H9 (cell line): ENCODE data around the gene NAPA. TPM values are rescaled to one million over a fixed set of nuclear protein-coding genes. Genes with fewer than 3 reads are reported as not detected.
A peak's percentile ranks its signal among the peaks of the same experiment; 100 is the strongest.

Experiments
- DNase-seq: peaks from one replicate; pipeline ENCODE4 v3.0.0-alpha.2; 2017
- H2AFZ ChIP-seq: one replicate; pipeline ENCODE4 v1.6.1; 2013; ENCODE audit warnings: mild to moderate bottlenecking, low read length, control low read depth, moderate library complexity
- H2AK5ac ChIP-seq: 2 replicates; pipeline ENCODE4 v1.6.1; 2013; ENCODE audit warnings: low read length, control low read depth, mixed read lengths; ENCODE audit not compliant: insufficient read length
- H2BK120ac ChIP-seq: one replicate; pipeline ENCODE4 v1.6.1; 2013; ENCODE audit warnings: low read depth, mild to moderate bottlenecking, low read length, control low read depth, inconsistent platforms; ENCODE audit not compliant: poor library complexity, severe bottlenecking
- H2BK12ac ChIP-seq: 2 replicates; pipeline ENCODE4 v1.6.1; 2013; ENCODE audit warnings: low read length, control low read depth, mixed read lengths, low read depth; ENCODE audit not compliant: insufficient read length
- H2BK15ac ChIP-seq: 2 replicates; pipeline ENCODE4 v1.6.1; 2013; ENCODE audit warnings: low read depth, low read length, control low read depth
- H2BK20ac ChIP-seq: one replicate; pipeline ENCODE4 v1.6.1; 2013; ENCODE audit warnings: low read depth, mild to moderate bottlenecking, low read length, control low read depth, inconsistent platforms; ENCODE audit not compliant: poor library complexity, severe bottlenecking
- H2BK5ac ChIP-seq: 2 replicates; pipeline ENCODE4 v1.6.1; 2013; ENCODE audit warnings: low read length, control low read depth, mixed read lengths; ENCODE audit not compliant: insufficient read length
- H3K14ac ChIP-seq: 2 replicates; pipeline ENCODE4 v1.6.1; 2013; ENCODE audit warnings: low read length, control low read depth; ENCODE audit not compliant: insufficient read depth
- H3K18ac ChIP-seq: 2 replicates; pipeline ENCODE4 v1.6.1; 2013; ENCODE audit warnings: low read depth, mild to moderate bottlenecking, mixed read lengths, low read length, control low read depth; ENCODE audit not compliant: insufficient read length
- H3K23ac ChIP-seq: 2 replicates; pipeline ENCODE4 v1.6.1; 2013; ENCODE audit warnings: low read length, control low read depth, mixed read lengths, low read depth; ENCODE audit not compliant: insufficient read length
- H3K23me2 ChIP-seq: 2 replicates; pipeline ENCODE4 v1.6.1; 2013; ENCODE audit warnings: low read depth, mild to moderate bottlenecking, mixed read lengths, low read length, control low read depth; ENCODE audit not compliant: insufficient read length, poor library complexity, severe bottlenecking
- H3K27ac ChIP-seq: 2 replicates; pipeline ENCODE4 v1.5.1; 2013; ENCODE audit warnings: low read length, control low read depth, mixed read lengths, low read depth; ENCODE audit not compliant: insufficient read length
- H3K27me3 ChIP-seq: 2 replicates; pipeline ENCODE4 v1.6.1; 2013; ENCODE audit warnings: low read length, control low read depth, inconsistent platforms; ENCODE audit not compliant: insufficient read depth
- H3K4ac ChIP-seq: 2 replicates; pipeline ENCODE4 v1.6.1; 2013; ENCODE audit warnings: low read depth, mild to moderate bottlenecking, control low read depth, inconsistent platforms, low read length, moderate library complexity
- H3K4me1 ChIP-seq: 2 replicates; pipeline ENCODE4 v1.6.1; 2013; ENCODE audit warnings: low read length, control low read depth, inconsistent platforms; ENCODE audit not compliant: insufficient read depth
- H3K4me2 ChIP-seq: 2 replicates; pipeline ENCODE4 v1.6.1; 2013; ENCODE audit warnings: low read length, control low read depth, mixed read lengths; ENCODE audit not compliant: insufficient read length, insufficient read depth
- H3K56ac ChIP-seq: 2 replicates; pipeline ENCODE4 v1.6.1; 2013; ENCODE audit warnings: low read depth, mild to moderate bottlenecking, mixed read lengths, low read length, control low read depth; ENCODE audit not compliant: insufficient read length
- H3K79me1 ChIP-seq: 2 replicates; pipeline ENCODE4 v1.6.1; 2013; ENCODE audit warnings: low read depth, mild to moderate bottlenecking, moderate library complexity, low read length, control low read depth, inconsistent platforms; ENCODE audit not compliant: insufficient read depth, poor library complexity, severe bottlenecking
- H3K79me2 ChIP-seq: 2 replicates; pipeline ENCODE4 v1.6.1; 2013; ENCODE audit warnings: low read length, control low read depth, inconsistent platforms; ENCODE audit not compliant: insufficient read depth
- H3K9ac ChIP-seq: 2 replicates; pipeline ENCODE4 v1.6.1; 2013; ENCODE audit warnings: low read length, control low read depth, mixed read lengths; ENCODE audit not compliant: insufficient read length; ENCODE audit errors: extremely low read depth
- H3K9me3 ChIP-seq: one replicate; pipeline ENCODE4 v1.6.1; 2013; ENCODE audit warnings: low read depth, low read length, inconsistent platforms; ENCODE audit not compliant: control insufficient read depth
- H3T11ph ChIP-seq: one replicate; pipeline ENCODE4 v1.6.1; 2013; ENCODE audit warnings: mild to moderate bottlenecking, low read length, control low read depth, inconsistent platforms
- H4K20me1 ChIP-seq: one replicate; pipeline ENCODE4 v1.6.1; 2013; ENCODE audit not compliant: control insufficient read depth, insufficient read length, insufficient read depth
- H4K5ac ChIP-seq: 2 replicates; pipeline ENCODE4 v1.6.1; 2013; ENCODE audit warnings: low read depth, mild to moderate bottlenecking, mixed read lengths, low read length, control low read depth; ENCODE audit not compliant: insufficient read length
- H4K8ac ChIP-seq: replicated peaks from 2 replicates; pipeline ENCODE4 v1.6.1; 2013; ENCODE audit warnings: low read length, control low read depth, mixed read lengths, low read depth; ENCODE audit not compliant: insufficient read length
- H4K91ac ChIP-seq: 2 replicates; pipeline ENCODE4 v1.6.1; 2013; ENCODE audit warnings: low read depth, mild to moderate bottlenecking, moderate library complexity, mixed read lengths, low read length, control low read depth; ENCODE audit not compliant: insufficient read length
- H3K27ac Mint-ChIP-seq, 3 experiments: 2 replicates in 2 of 3; 3 replicates in 1 of 3; pipeline ENCODE4 v1.8.0; 2020 to 2021; ENCODE audit warnings: mixed read lengths in 3 of 3, mild to moderate bottlenecking in 1 of 3, moderate library complexity in 1 of 3
- H3K27me3 Mint-ChIP-seq: 2 replicates; pipeline ENCODE4 v1.8.0; 2021; ENCODE audit warnings: low read depth, mild to moderate bottlenecking, moderate library complexity, mixed read lengths
- H3K36me3 Mint-ChIP-seq, 3 experiments: 2 replicates in 2 of 3; 3 replicates in 1 of 3; pipeline ENCODE4 v1.8.0; 2020 to 2021; ENCODE audit warnings: low read depth in 3 of 3, mixed read lengths in 3 of 3; ENCODE audit not compliant: insufficient read depth in 1 of 3
- H3K4me1 Mint-ChIP-seq, 2 experiments: 2 replicates each; pipeline ENCODE4 v1.8.0; 2020; ENCODE audit warnings: mixed read lengths in 2 of 2
- H3K4me3 Mint-ChIP-seq, 2 experiments: 2 replicates in 1 of 2; 3 replicates in 1 of 2; pipeline ENCODE4 v1.8.0; 2020 to 2021; ENCODE audit warnings: mild to moderate bottlenecking in 2 of 2, mixed read lengths in 2 of 2, moderate library complexity in 1 of 2
- H3K9me3 Mint-ChIP-seq, 2 experiments: 2 replicates in 1 of 2; 3 replicates in 1 of 2; pipeline ENCODE4 v1.8.0; 2020; ENCODE audit warnings: mild to moderate bottlenecking in 2 of 2, mixed read lengths in 2 of 2, moderate library complexity in 1 of 2
- CTCF ChIP-seq: fragments of 200-600 bp; sonication (generic); conservative IDR thresholded peaks from 3 replicates; pipeline ENCODE4 v1.8.0; 2021; ENCODE audit warnings: antibody characterized with exemption, mild to moderate bottlenecking
- WGBS: extraction: QIAGEN DNeasy Blood & Tissue Kit; methylation state at CpG from one replicate; pipeline ENCODE4 v1.1.7; 2013; ENCODE audit warnings: missing lambda C conversion rate, low lambda C conversion rate, mixed read lengths; ENCODE audit not compliant: insufficient read length; ENCODE audit errors: extremely low coverage; 5-methylcytosine and 5-hydroxymethylcytosine counted together
- total RNA-seq: library from RNA; stranded (reverse); gene quantifications from 2 replicates; pipeline ENCODE4 v1.2.1, GENCODE V29; 2021

Gene NAPA
- total RNA-seq, 1 experiment from 2014 or later = 62.8 TPM

GRCh38 chr19:47465957-47466356, 48.9 kb downstream of the NAPA start:
- H3K27me3 ChIP-seq = no peaks in the 10 kb centered on the region
- WGBS = no CpG with 5 or more reads among the region's 27 CpGs

More at GRCh38 chr19:47465957-47466356, 48.9 kb downstream of the NAPA start:
- H3K36me3 Mint-ChIP-seq = peaks cover 0 to 1% (median 0%) of the 10 kb centered on the region in 3 experiments; a peak in 2 of 7 replicates
- DNase-seq = no peak
- H2BK12ac ChIP-seq = no peak overlapping the region
- peak overlapping the region in 1 of 3 experiments; percentile 79; a peak in 1 of 7 replicates for H3K27ac Mint-ChIP-seq
- no peaks in the 10 kb centered on the region for H3K79me1 ChIP-seq
- no peak overlapping the region for H3K4ac ChIP-seq
- no peak overlapping the region for H4K5ac ChIP-seq
- no peak overlapping the region for H2AFZ ChIP-seq
- H3K9me3 ChIP-seq = no peaks in the 10 kb centered on the region
- H3K4me1 Mint-ChIP-seq = peaks cover 24 to 42% of the 10 kb centered on the region in 2 experiments
- no peak overlapping the region for H2BK5ac ChIP-seq
- H4K91ac ChIP-seq = no peak overlapping the region
- no peaks in the 10 kb centered on the region for H4K20me1 ChIP-seq
- no peak overlapping the region for H3K56ac ChIP-seq
- H3K4me1 ChIP-seq = peaks cover 7% of the 10 kb centered on the region; the same call in 1 of the 2 replicates
- no peak overlapping the region for H2BK120ac ChIP-seq
- no peak overlapping the region for H2BK20ac ChIP-seq
- H3K23me2 ChIP-seq = peaks cover 6% of the 10 kb centered on the region
- H3K9ac ChIP-seq = no peak overlapping the region
- no peak overlapping the region for H3K14ac ChIP-seq
- H3K18ac ChIP-seq = no peak overlapping the region
- H2BK15ac ChIP-seq = no peak overlapping the region
- H3K27me3 Mint-ChIP-seq = peaks cover 22% of the 10 kb centered on the region
- H4K8ac ChIP-seq = no peak overlapping the region
- H3K4me2 ChIP-seq = no peak overlapping the region
- no peak overlapping the region for H2AK5ac ChIP-seq
- H3K23ac ChIP-seq = no peak overlapping the region
- H3K79me2 ChIP-seq = no peaks in the 10 kb centered on the region; the same call in 1 of the 2 replicates
- no peak overlapping the region for H3T11ph ChIP-seq
- TF ChIP-seq CTCF = no peak
- H3K4me3 Mint-ChIP-seq = peak overlapping the region in 1 of 2 experiments; percentile 48; a peak in 1 of 5 replicates
- no peaks in the 10 kb centered on the region; a peak in 1 of 5 replicates for H3K9me3 Mint-ChIP-seq
- H3K27ac ChIP-seq = no peak overlapping the region
